Ramos (cell line): ENCODE data around the gene GKN2.

Experiments
- in situ Hi-C: fragments of 300-500 bp; cut with MboI; formaldehyde crosslinking; loops from one replicate; pipeline ENCODE4 v1.14.3; 2022; ENCODE audit warnings: low sequenced_read_pairs; ENCODE audit not compliant: unreplicated experiment

Gene GKN2

DNA sequence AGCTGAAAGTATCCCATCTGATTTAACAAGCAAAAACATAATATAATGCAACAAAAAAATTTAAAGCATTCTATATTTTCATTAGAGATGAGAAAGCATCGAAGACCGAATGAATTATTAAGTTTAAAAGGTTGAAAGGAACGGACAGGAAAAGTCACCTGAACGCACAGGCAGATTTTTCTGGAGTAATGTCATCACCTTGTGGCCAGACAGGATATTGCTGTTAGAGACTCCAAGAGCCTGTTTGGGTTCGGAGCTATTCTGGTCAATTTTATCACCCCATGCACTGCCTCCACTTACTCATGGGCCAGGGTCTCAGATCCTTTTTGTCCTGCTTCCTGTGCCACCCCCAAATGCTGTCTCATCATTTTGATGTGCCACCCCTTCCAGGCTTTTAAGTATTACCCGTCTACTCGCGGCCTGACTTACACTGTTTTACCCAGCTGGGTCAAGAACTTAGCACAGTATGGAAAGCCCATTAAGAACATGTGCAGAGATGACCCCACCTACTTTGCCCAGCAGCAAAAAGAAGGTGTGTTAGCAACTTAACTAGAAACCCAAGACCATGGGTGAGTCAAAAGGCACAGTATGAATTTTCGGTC is 27.3 kb downstream of the GKN2 start:
- in situ Hi-C loops, result no loop called here

DNA sequence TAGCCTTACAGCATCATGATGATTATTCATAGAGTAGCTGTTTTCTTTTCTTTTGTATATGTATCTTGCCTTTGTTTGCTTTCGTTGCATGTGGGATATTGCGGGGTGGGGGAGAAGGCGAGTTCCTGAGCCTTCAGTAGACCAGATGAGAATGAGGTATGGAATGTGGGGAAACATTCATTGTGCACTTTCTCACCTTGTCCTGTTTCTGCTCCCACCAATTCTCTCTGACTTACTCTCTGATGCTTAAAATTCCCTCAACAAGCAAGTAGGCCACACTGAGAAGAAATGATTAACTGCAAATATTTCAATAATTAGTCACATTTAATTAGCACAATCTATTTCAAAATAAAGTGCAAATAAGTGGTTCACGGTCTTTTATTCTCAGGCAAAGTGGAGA is 31.0 kb downstream of the GKN2 start:
- in situ Hi-C loops, result loop anchor here (25.0 kb wide), 1 partner anchor 584 kb away; no protein-coding TSS in a partner anchor

DNA sequence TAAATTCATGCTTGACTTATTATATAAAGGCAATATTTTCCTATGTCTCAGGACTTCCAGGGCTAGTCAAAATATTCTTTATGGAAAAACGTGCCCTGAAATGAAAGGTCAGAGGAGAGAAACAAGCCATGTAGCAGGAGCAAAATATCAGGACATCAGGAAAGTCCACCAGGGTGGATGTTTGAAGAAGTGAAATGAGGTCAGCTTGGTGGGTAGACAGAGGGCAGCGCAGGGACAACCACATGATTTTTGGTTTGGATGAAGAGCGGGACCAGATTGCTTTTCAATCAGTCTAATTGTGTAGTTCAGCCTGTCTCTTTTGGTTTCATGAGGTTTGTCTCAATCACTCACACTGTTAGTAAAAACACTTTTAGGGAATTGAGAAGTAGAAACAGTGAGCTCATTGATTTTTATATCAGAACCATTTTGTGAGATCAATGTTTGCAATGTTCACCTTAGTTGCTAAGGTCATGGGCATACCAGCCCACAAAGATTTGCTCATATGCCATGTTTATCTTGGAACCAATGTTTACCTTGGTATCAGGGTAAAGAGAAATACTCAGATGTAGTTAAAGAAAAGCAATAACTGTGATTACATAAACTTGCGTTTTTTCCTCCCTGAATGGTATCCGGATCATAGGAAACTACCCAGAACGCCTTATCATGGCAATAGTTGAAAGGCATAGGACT is 32.1 kb downstream of the GKN2 start:
- in situ Hi-C loops, result loop anchor here (25.0 kb wide), 1 partner anchor 583 kb away; no protein-coding TSS in a partner anchor

DNA sequence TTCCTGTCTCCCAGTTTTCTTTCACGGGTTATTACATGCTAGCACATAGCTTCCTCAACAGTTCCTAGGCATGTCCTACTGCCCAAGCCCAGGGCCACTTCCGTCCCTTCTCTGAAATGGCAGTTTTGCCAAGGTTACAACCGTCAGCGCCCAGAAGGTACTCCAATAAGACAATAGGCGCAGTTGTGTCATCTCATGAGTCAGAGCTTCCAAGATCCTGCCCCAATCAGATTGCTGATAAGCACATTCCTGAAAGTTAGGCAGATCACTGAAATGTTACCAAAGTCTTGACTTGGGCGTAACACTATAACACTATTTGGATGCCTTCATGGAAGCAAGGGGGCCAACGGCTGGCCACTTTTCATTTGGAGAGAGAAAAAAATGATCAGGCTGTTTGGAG is 34.2 kb downstream of the GKN2 start:
- in situ Hi-C loops, result loop anchor here (5.0 to 25.0 kb wide), 3 partner anchors 211 to 581 kb away; no protein-coding TSS in a partner anchor

DNA sequence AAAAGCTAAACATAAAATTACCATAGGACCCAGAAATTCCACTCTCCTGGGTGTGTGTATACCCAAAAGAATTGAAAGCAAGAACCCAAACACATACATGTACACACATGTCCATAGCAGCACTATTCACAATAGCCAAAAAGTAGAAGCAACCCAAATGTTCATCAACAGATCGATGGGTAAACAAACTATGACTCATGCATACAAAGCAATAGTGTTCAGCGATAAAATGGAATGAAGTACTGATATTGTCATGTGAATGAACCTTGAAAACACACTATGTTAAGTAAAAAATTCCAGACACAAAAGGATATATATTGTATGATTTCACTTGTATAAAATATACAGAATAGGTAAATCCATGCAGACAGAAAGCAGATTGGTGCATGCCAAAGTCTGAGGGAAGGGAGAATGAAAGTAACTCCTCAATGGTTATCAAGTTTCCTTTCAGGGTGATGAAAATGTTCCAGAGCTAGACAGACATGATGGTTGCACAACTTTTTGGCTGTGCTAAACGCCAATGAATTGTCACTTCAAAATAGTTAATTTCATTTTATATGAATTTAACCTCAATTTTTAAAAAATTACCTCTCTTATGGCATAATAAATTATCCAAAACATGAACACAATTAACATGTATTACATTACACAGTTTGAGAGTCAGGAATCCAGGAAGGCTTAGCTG is 35.5 kb downstream of the GKN2 start:
- in situ Hi-C loops, result loop anchor here (5.0 to 25.0 kb wide), 3 partner anchors 210 to 580 kb away; no protein-coding TSS in a partner anchor

DNA sequence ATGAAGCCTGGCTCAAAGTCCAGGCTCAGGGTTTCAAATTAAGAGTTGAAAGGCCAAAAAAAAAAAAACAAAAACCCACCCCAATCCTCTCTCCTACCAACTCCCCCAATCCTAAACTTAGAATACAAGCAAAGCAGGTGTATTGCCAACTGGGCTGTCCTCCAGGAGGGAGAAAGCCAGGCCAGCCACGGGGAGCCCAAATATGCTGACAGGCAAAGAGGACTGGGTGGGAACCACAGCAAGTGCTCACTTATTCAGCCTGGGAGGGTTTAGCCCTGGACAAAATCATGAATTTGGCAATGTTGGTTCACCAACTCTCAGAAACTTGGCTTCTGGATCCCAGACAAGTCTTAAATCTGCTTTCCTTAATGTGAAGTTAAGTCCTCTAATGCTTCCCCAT is 36.5 kb downstream of the GKN2 start:
- in situ Hi-C loops, result loop anchor here (5.0 to 25.0 kb wide), 3 partner anchors 209 to 579 kb away; no protein-coding TSS in a partner anchor

DNA sequence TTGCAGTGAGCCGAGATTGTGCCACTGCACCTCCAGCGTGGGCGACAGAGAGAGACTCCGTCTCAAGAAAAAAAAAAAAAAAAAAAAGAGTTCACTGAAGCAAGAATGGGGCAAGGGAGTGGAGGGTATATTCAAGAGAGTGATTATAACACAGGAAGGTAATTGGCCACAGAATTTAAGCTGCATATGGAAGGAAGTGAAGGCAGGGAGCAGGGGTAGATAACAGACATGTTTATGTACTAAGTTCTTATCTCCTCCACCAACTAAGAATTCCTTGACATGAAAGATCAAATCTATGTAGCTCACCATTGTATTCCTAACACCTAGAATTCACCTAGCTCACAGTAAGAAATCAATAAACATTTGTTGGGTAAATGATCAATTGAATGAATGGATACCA is 37.3 kb downstream of the GKN2 start:
- in situ Hi-C loops, result loop anchor here (5.0 to 25.0 kb wide), 3 partner anchors 208 to 578 kb away; no protein-coding TSS in a partner anchor

DNA sequence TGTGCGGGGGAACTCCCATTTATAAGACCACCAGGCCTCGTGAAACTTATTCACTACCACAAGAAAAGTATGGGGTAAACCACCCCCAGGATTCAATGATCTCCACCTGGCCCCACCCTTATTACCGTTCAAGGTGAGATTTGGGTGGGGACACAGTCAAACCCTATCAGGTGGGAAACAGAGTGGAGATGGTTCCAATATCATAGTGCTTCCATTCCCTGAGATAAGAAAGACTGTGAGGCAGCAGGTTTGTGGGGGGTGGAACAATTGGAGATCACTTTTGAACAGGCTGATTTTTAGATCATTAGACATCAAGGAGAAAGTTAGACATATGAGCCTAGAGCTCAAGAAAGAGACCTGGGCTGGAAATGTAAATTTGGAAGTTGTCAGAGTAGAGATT is 39.3 kb downstream of the GKN2 start:
- in situ Hi-C loops, result loop anchor here (10.0 to 25.0 kb wide), 2 partner anchors 439 to 576 kb away; no protein-coding TSS in a partner anchor

DNA sequence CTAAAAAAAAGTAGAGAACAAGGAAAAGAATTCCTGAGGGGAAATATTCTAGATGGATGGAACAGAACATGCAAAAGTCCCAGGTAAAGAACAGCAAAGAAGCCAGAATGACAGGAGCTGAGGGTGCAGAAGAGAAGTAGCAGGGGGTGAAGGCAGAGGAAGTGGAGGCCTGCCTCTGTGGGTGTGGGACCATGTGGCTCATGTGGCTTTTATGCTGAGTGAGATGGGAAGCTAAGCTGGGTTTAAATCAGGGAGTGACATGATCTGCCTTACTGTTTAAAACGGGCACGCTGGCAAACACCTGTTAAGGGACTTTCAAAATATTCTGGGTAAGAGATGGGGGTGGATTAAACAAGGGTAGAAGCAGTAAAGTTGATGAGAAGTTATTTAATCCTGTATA is 40.0 kb downstream of the GKN2 start:
- in situ Hi-C loops, result loop anchor here (10.0 to 25.0 kb wide), 2 partner anchors 438 to 575 kb away; no protein-coding TSS in a partner anchor

DNA sequence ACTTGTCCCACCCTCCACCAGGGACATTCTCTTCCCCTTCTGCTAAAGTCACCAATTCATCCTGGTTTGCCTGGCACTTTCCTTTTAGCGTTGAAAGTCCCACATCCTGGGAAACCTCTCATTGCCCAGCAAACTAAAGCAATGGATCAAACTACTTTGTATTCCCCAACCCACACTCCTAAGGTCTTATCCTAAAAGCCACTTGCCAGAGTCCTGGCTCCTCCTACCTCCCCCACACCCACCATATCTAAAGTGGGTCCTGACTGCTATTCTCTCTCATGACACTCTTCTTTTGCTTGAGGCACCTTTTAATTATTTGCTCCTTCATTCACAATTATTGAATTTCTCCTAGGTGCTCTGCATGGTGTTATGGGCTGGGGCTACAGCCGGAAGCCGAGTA is 40.6 kb downstream of the GKN2 start:
- in situ Hi-C loops, result loop anchor here (10.0 to 25.0 kb wide), 2 partner anchors 437 to 575 kb away; no protein-coding TSS in a partner anchor

DNA sequence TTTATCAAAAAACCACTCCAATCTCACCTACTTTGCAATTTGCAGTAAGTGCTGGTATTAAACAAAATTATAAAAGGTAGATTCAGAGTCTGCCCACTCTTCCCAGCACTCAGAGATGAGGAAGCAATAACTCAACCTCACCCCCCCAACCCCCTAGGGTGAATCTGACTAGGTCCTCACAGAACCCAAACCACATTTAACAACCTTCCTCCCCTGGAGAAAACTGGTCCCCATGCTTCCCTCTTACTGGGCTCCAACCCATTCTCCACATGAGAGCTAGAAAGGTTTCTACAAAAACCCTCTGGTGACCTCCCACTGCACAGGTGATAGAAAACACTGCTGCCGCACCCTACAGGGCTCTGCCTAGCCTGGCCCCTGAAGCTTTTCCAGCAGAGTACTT is 41.0 kb downstream of the GKN2 start:
- in situ Hi-C loops, result loop anchor here (10.0 to 25.0 kb wide), 2 partner anchors 437 to 574 kb away; no protein-coding TSS in a partner anchor

DNA sequence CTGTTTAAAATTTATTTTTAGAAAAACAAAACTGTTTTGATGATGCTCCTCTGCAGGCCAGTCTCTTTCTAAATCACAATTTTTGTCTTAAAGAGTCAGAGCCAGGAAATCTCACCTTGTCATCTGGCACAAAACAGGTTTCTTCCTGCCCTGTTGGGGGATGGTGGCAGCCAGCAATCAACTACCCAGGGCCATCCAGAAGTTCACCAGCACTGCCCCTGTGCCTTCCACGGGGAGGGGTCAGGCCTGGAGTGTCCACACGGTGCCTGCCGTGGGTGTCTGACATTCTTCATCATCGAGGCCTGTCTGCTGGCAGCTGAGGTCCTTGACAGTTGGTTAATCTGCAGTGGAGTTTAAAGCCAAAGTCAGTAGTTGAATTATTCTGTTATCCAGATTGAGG is 41.4 kb downstream of the GKN2 start:
- in situ Hi-C loops, result loop anchor here (10.0 to 25.0 kb wide), 2 partner anchors 436 to 574 kb away; no protein-coding TSS in a partner anchor

DNA sequence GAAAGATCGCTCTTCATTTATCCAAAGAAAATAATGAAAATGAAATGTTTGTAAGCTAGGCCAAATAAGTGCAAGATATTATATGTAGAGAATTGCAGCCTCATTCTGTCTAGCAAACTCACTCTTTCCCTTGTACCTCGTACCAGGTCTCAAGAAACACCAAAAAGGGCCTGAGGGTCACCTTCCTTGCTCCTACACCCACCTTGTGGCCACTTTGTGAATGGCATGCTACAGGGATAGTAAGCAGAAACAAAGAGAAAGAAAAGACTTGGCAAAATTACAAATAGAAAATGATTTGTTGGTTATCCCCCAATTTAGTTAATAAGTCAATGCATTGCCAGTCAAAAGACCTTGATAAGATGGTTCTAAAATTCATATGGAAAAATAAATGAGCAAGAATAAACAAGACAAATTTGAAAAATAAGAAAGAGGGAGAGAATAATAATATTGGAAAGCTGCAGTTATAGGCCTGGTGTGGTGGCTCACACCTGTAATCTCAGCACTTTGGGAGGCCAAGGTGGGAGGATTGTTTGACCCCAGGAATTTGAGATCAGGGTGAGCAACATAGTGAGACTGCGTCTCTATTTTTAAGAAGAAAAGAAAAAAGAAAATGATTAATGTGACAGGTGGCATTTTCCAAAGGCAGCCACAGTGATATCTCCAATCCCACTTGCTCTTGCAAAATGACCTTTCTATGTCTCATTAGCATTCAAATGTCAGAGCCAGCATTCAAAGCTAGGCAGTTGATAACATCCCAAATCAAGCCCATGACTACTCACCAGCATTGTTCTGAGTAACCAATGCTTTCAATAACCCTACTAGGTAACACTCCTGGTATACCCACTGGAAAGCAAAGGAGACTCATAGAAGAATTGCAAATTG is 42.7 kb downstream of the GKN2 start:
- in situ Hi-C loops, result loop anchor here (10.0 to 25.0 kb wide), 2 partner anchors 435 to 573 kb away; no protein-coding TSS in a partner anchor

DNA sequence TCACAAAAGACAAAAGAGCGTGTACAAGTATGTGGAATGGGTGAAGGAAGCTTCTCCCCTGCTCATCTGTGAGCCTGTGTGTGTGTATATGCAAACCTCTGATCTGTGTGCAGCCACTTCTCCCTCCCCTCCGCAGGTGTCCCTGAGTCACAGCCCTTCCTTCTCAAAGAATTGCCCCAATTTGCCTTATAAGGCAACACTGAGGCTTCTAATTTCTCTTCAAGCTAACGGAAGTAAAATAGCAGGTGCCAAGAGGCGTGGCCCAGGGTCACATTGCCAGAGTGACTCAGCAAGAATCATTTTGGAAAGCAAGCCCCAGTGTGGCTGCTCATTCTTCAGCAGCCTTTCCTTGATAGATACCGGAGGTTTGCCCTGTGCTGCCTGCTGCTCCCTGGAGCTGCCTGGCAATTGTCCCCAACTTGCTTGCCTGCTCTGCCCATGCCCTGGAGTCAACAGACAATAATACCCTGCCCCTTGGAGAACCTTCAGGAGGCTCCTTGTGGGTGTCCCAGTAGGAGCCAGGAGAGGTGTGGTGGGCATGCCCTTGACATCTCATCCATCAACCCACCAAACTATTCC is 44.2 kb downstream of the GKN2 start:
- in situ Hi-C loops, result loop anchor here (25.0 kb wide), 1 partner anchor 571 kb away; no protein-coding TSS in a partner anchor

DNA sequence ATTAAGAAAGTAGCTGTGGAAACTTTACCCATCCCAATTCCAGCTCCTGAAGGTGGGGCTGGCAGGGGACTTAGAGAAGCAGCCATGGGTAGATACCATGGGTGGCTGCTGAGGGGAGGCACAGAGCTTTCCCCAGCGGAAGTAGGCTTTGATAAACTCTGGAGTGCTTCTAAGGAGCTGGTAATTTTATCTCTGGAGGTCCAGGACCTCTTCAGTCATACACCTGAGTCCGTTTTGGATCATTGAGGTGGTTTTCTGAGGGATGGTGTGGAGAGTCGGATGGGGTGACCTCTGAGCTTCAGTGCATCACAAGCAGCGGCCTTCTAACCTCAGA is 44.8 kb downstream of the GKN2 start:
- in situ Hi-C loops, result loop anchor here (25.0 kb wide), 1 partner anchor 571 kb away; no protein-coding TSS in a partner anchor

DNA sequence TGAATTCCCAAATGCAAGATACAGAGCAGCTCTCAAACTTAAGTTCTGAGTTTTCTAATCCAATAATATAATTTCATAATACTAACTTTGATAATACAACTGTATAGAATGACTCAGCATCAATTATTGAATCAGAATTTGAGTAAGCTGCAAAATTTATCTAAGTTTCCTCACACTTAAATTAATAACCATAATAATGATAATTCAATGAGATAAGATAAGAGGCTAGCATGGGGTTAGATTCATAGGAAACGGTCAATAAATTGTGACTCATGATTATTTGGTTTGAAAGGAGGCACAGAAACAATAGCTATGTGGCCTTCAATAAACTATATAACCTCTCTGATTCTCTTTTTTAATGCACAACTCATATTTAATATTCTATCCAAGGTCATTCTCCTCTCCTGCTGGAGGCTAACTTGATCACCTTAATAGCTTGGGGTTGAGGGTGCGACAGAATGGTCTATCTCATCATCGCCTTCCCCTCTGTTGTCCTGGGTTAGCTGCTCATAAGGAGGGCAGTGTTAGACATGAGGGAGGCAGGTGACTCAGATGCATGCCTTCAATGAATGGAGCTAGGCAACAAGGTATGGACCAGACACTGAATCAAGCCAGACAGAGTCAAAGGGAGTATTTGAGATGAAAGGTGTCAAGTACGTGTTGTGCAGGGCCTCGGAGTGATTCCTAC is 45.3 kb downstream of the GKN2 start:
- in situ Hi-C loops, result loop anchor here (25.0 kb wide), 1 partner anchor 570 kb away; no protein-coding TSS in a partner anchor

DNA sequence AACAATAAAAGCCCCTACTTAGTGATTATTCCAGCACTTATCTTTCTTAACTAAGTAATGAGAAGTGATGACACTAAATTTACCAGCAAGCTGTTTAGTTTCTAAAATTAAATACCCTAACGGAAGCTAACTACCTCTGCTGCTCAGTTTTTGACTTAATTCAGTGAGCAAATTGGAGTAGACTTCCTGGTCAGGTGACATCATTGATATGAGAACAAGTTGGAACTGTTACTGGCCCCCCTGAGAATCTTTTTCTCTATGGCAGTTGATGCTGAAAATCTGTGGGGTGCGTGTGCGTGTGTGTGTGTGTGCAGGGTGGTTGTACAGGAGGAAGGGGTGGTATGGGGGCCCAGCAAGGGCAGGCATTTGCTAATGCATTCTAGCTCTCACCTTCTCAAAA is 46.0 kb downstream of the GKN2 start:
- in situ Hi-C loops, result loop anchor here (25.0 kb wide), 1 partner anchor 569 kb away; no protein-coding TSS in a partner anchor

DNA sequence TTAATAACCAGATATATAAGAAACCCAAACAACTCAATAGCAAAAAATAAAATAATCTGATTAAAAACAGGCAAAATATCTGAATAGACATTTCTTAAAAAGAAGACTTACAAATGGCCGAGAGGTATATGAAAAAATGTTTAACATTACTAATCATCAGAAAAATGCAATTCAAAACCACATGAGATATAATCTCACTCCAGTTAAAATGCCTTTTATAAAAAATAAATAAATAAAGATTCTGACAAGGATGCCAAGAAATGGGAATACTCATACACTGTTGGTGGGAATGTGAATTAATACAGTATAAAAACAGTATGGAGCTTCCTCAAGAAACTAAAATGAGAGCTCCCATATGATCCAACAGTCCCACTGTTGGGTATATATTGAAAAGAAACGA is 47.6 kb downstream of the GKN2 start:
- in situ Hi-C loops, result loop anchor here (25.0 kb wide), 1 partner anchor 568 kb away; no protein-coding TSS in a partner anchor
